ENCODE measurements around the gene PIK3C2B.
A peak's percentile ranks its signal among the peaks of the same experiment; 100 is the strongest.

Gene PIK3C2B

DNA sequence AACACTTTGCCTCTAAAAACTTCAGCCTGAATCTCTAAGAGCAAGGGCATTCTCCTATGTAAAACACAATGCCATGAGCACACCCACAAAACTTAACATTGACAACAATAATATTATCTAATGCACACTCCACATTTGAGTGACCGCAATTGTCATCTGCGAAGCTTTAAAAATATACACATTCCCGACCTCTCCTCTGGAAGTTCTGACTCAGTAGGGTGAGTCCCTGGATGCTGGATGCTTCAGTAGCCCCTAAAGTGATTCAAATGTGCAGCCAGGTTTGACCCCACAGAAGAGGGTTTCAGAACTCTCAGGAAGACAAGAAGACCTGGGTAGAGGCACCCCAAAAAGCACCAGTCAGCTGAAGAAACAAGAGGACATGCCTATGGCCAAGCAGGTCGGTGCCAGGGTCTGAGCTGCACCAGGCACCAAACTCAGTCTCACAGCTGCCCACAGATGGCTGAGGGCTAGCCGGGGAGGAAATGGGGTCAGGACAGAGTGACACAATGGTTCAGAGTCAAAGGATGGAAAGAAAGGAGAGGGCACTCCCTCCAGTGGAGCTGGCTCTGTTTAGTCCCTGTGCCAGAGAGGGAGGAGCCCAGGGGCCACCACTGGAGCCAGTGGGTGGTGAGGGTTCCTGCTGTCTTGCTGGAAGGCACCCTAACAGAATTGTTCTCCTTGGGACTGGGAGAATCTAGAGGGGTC, 17.4 kb downstream of the PIK3C2B start:
- peak; percentile 81 to 83 for DNase-seq

- DNase-seq, result no peak
Observed at GRCh38 chr1:204476563-204476962, 18.0 kb downstream of the PIK3C2B start.

GRCh38 chr1:204475656-204476432, 18.8 kb downstream of the PIK3C2B start:
- no peak for DNase-seq

GRCh38 chr1:204473400-204473965, 21.1 kb downstream of the PIK3C2B start:
- no peak for DNase-seq

- DNase-seq, result no peak
Observed at GRCh38 chr1:204472660-204473059, 21.9 kb downstream of the PIK3C2B start.

GRCh38 chr1:204471687-204472086, 22.9 kb downstream of the PIK3C2B start:
- DNase-seq, result no peak

- no peak for DNase-seq
Observed at GRCh38 chr1:204469304-204469703, 25.3 kb downstream of the PIK3C2B start.

DNA sequence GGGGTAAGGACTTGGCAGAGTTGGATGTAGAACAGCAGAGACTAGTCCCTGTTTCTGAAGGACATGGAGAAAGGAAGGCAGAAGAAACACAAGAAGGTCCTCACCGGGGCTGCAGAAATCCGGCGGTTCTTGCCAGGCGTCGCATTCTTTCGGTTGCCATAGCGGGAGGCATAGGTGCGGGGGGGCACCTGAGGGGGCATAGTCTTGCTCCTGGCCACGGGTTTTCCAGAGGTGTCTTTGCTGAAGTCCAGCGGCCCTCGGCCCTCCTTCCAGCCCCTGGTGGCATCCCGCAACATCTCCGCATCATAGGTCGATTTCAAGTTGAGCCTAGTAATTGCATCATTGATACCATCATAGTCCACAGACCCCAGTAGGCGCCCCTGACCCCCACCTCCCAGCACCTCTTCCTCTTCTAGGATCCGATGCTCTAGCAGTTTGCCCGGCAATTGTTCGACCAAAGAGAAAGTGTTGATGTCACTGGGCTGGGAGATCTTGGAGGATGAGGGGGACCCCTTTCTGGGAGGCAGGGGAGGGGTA, 25.8 kb downstream of the PIK3C2B start:
- DNase-seq, result no peak

GRCh38 chr1:204468206-204468605, 26.4 kb downstream of the PIK3C2B start:
- peak; percentile 59 to 64 for DNase-seq

GRCh38 chr1:204466416-204467405, 27.9 kb downstream of the PIK3C2B start:
- DNase-seq, result peak; percentile 92 to 96

GRCh38 chr1:204465546-204466415, 28.8 kb downstream of the PIK3C2B start:
- no peak for DNase-seq

- no peak for DNase-seq
Observed at GRCh38 chr1:204464701-204465100, 29.9 kb downstream of the PIK3C2B start.

- no peak for DNase-seq
Observed at GRCh38 chr1:204464187-204464631, 30.4 kb downstream of the PIK3C2B start.

DNA sequence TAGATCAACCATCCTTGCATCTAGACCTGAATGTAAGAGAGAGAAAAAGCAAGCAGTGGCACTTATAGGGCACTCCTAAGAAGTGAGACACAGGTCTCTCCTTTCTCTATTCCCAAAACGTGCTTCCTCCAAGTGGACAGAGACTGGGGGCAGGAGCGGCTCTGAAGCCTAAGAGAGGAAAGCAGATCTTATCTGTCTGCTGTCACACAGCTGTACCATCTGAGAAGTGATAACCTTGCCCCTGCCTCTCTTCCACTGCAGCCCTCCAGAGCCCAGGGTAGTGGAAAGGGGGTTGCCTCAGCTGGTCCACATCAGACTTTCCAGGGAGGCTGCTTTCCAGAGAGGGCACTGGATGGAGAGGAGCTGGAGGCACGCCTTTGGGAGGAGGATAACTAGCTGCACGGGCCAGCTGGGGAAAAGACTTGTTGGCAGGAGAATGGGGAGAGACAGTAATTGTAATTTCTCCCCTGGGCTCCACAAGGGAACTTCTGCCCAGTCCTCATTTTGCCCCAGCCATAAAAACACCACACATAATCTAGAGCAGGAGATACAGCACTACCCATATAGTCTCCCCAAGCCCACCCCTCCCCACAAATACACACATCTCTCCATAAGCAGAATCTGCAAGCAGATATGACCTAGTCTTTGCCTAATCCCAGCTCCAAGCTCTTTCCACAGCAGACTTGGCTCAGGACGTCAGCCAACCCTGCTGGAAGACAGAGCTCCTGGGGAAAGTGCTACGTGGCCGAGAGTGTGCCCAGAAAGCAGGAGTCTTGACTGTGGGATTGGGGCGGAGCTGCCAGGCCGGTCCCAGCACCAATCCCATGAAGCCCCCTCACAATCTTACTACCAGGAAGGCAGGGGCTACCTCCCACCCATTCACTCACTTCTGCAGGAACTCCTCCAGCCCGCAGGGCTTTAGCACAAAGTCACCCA, 31.2 kb downstream of the PIK3C2B start:
- no peak for DNase-seq

GRCh38 chr1:204462229-204462561, 32.4 kb downstream of the PIK3C2B start:
- DNase-seq, result no peak

GRCh38 chr1:204461331-204462228, 33.0 kb downstream of the PIK3C2B start:
- DNase-seq, result no peak

DNA sequence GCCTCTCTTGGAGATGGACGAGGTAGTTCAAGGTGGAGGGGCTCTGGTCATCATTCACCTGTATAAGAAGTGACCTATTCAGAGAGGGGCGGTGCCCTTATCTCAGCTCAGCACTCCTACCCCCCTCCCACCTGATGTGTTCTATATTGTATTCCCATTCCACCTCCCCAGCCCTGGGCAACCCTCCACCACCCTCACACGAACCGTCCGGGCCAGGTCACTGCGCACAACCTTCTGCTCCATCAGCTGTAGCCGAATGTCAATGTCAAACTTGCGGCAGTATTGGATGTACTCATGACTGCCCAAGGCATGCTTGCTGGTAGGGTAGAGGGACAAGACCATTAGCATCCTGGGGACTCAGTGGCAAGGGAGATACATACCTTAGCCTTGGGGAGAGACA, 34.3 kb downstream of the PIK3C2B start:
- no peak for DNase-seq

GRCh38 chr1:204459706-204460105, 34.9 kb downstream of the PIK3C2B start:
- DNase-seq, result no peak

DNA sequence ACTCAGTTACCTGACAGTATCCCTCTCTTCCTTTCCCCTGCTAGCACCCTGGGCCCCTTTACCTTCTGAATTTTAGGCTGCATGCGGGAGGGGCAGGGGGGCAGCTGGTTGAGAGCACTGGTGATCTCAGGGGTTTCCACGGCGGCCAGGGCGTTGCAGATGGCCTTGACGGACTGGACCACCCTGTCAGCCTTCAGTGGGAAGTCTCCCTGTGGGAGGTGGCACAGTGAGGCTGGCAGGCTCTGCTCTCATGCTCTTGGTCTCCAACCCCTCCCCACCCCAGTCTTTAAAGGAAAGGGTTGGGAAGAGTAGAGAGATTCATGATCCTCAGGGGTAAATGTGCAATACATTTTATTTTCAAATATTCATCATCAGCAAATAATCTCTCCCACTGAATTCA, 36.9 kb downstream of the PIK3C2B start:
- no peak for DNase-seq
